Stimulated activated CD4-positive, alpha-beta T cell treated with anti-CD3 and anti-CD28 coated beads, TNF-alpha, amount 100 ng/mL, for 1 hour (primary cell): Measurements from ENCODE around the gene EVA1A.
"Not testable (repeated sequence)": the region's sequence is repeated elsewhere in the genome, so short reads cannot be mapped to it uniquely, and the experiment has no call there.

ENCODE experiments used
- DNase-seq, 3 donors: peaks; one replicate each; pipeline ENCODE4 v3.0.0-alpha.2; 2020; ENCODE audit warnings: low read depth in 3 of 3, low spot score in 1 of 3

Gene EVA1A

GRCh38 chr2:75488157-75488556, 72.6 kb downstream of the EVA1A start:
- no peak for DNase-seq

GRCh38 chr2:75486735-75487134, 74.0 kb downstream of the EVA1A start:
- DNase-seq: not testable (repeated sequence)

GRCh38 chr2:75484840-75485239, 75.9 kb downstream of the EVA1A start:
- DNase-seq: no peak

- no peak for DNase-seq
These were observed 76.9 kb downstream of the EVA1A start for GRCh38 chr2:75483878-75484277.

- no peak for DNase-seq
These were observed 78.3 kb downstream of the EVA1A start for GRCh38 chr2:75482398-75482797.

GRCh38 chr2:75480971-75481836, 79.5 kb downstream of the EVA1A start:
- no peak for DNase-seq

GRCh38 chr2:75477696-75478095, 83.0 kb downstream of the EVA1A start:
- DNase-seq: not testable (repeated sequence)

GRCh38 chr2:75476761-75477160, 84.0 kb downstream of the EVA1A start:
- no peak for DNase-seq

- no peak for DNase-seq
These were observed 84.8 kb downstream of the EVA1A start for GRCh38 chr2:75475976-75476375.

GRCh38 chr2:75475049-75475448, 85.7 kb downstream of the EVA1A start:
- no peak for DNase-seq

GRCh38 chr2:75474115-75474514, 86.6 kb downstream of the EVA1A start:
- no peak for DNase-seq

GRCh38 chr2:75466708-75467311, 93.9 kb downstream of the EVA1A start:
- DNase-seq: no peak

GRCh38 chr2:75465317-75465984, 95.3 kb downstream of the EVA1A start:
- DNase-seq: no peak

GRCh38 chr2:75464348-75464946, 96.3 kb downstream of the EVA1A start:
- no peak for DNase-seq

- DNase-seq: no peak
These were observed 98.0 kb downstream of the EVA1A start for GRCh38 chr2:75462721-75463120.

GRCh38 chr2:75462206-75462605, 98.5 kb downstream of the EVA1A start:
- no peak for DNase-seq

GRCh38 chr2:75460630-75461029, 100.1 kb downstream of the EVA1A start:
- DNase-seq: no peak

GRCh38 chr2:75459565-75460310, 101.0 kb downstream of the EVA1A start:
- no peak for DNase-seq

GRCh38 chr2:75458201-75458600, 102.5 kb downstream of the EVA1A start:
- no peak for DNase-seq

- no peak for DNase-seq
These were observed 103.9 kb downstream of the EVA1A start for GRCh38 chr2:75456825-75457224.

GRCh38 chr2:75456111-75456510, 104.6 kb downstream of the EVA1A start:
- DNase-seq: no peak
